GM19372 (cell line): ENCODE data around the gene MTG1.

Experiments
- ATAC-seq: cut with Tn5 transposase; IDR thresholded peaks from one replicate; pipeline ENCODE4 v1.9.1; 2021; ENCODE audit warnings: mild to moderate bottlenecking, low read depth, moderate library complexity; ENCODE audit not compliant: unreplicated experiment

Gene MTG1

DNA sequence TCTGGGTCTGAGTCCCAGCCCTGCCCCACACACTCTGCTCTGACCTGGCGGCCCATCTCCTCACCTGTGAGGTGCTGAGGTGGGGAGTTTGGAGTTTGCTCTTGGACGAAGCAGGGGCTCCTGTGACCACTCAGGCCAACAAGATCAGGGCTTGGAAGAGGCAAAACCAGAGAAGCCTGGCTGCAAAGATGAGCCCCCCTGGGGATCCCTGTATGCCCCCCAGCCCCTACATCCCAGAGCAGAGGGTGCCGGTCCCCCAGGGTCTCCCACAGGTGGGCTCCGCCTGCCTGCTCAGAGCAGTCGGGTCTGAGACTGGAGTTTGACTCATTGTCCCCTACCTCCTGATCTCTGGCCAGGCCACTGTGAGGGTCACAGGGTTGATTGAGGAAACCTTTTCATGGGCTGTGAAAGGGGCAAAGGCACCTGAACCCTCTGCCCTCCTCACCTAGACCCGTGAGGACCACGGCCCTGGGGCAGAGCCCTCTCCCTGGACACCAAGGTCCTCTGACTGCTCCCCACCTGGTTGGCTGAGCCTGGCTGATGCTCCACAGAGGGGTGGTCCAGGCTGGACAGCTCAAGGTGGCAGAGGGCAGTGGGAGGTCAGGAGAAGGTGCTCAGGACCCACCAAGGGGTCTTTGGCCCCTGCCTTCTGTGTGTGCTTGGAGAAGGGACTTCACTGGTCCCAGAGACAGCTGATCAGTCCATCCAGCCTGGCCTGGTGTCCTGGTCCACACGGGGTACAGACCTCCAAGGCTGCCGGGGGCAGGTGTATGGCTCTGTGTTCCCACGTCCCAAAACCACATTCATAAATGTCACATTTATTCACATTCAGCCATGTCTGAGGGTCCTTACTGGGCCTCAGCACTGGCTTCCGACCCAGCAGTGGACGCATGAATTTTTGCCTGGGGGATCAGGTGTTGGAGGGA is 50.6 kb downstream of the MTG1 start:
- ATAC-seq = no peak

DNA sequence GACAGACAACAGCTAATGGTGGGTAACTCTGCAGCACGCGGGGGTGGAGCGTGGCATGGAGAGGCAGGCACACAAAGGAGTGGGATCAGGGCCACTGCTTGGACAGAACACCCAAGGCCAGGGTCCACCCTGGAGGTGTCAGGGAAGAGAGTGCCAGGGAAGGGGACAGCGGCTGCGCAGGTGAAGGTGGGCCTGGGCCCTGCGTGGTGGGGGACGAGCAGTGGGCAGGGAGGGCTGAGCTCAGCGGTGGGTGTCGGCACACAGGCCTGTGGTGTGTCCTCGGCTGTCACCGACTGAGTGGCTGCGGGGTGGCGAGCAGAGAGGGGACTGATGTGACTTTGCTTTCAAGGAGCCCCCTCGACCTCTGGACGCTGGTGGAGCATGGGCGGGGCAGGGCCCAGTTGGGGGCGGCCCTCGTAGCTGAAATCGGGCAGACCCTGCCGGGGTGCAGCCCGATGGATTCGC is 51.3 kb downstream of the MTG1 start:
- no peak for ATAC-seq

DNA sequence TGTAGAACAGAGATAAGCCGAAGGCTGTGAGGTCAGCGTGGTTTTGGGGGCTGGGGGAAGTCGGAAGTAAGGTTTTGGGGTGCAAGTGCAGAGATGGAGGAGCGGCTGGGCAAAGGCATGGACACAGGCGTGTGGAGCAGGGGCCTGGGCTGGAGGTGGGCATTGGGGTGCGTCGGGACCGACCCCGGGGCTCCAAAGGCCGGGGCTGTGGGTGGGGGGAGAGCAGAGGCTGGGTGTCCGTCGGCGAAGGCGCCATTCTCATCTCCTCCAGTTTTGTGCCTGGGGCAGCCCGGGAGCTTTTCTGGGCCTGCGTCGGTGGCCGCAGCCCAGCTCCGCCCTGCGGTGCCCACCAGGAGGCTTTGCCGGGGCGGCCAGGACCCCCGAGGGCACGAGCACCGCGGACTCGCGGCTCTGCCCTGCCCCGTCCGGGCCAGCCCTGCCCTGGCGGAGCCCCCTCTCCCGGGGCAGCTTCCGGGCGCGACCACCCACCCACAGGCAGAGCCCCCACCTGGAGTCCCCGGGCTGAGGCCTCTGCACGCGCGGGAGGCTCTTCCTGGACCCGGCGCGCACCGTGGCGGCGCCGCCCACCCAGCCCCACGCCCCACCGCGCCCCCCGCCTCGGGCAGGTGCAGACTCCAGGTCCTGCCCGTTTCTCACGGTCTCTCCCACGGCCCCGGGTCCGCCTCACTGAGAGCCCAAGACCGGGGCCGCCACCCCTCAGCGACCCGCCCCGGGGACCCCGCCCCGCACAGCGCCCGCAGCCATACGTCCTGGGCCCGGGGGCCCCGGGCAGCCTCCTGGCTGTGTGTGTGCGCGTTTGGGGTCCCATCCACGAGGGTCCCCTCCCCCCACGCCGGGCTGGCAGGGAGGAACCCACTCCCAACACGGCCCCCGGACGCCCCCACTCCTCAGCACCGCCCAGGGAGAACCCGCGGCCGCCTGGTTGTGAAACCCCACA is 52.1 kb downstream of the MTG1 start:
- ATAC-seq = no peak

DNA sequence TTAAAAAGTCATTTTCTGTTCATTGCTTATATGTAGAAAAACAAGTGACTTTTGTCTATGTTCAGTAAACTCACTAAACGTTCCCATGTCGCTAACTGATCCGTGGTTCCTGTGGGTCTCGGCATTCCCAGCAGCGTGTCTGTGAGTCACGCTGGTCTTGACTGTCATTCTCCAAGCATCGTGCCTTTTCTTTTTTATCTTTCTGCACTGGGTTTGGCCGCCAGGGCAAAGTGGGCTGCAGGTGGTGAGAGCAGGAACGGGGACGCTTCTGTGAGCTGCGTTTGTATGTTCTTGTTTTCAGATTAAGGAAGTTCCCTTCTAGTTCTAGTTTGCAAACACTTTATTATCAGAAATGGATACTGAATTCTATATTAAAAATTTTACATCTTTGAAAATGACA is 53.0 kb downstream of the MTG1 start:
- no peak for ATAC-seq

DNA sequence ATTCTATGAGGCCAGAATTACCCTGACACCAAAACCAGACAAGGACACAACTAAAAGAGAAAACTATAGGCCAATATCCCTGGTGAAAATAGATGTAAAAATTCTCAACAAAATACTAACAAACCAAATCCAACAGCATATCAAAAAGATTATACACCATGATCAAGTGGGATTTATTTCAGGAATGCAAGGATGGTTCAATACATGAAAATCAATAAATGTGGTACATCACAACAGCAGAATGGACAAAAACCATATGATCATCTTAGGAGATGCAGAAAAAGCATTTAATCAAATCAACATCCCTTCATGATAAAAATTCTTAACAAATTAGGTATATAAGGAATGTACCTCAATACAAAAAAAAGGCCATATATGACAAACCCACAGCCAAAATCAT is 54.2 kb downstream of the MTG1 start:
- no peak for ATAC-seq

DNA sequence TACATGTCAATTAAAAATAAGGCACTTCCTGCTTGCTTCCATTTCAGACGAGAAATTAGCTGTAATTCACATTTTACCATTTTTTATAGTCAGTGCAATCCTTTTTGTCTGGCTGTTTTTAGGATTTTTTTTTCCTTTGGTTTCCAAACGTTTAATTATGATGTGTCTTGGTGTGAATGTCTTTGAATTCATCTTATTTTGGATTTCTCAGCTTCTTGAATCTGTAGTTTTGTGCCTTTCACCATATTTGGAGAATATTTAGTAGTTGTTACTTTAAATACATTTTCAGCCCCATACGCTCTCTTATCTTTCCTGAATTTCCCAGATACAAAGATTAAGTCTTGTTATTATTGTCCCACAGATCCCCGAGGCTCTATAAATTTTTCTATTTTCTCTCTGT is 57.4 kb downstream of the MTG1 start:
- ATAC-seq = no peak

DNA sequence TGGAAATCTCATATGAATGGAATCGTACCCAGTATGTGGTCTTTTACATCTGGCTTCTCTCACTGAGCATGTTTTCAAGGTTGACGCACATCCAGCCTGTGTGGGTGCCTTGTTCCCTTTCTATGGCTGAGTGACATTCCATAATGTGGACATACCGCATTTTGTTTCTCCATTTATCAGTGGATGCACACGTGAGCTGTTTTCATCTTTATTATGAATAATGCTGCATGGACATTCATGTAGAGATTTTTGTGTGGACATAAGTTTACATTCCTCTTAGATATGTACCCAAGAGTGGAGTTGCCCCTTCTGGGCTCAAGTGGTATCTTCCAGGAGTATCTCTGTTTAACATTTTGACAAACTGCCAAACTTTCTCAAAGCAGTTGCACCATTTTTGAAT is 58.5 kb downstream of the MTG1 start:
- no peak for ATAC-seq

DNA sequence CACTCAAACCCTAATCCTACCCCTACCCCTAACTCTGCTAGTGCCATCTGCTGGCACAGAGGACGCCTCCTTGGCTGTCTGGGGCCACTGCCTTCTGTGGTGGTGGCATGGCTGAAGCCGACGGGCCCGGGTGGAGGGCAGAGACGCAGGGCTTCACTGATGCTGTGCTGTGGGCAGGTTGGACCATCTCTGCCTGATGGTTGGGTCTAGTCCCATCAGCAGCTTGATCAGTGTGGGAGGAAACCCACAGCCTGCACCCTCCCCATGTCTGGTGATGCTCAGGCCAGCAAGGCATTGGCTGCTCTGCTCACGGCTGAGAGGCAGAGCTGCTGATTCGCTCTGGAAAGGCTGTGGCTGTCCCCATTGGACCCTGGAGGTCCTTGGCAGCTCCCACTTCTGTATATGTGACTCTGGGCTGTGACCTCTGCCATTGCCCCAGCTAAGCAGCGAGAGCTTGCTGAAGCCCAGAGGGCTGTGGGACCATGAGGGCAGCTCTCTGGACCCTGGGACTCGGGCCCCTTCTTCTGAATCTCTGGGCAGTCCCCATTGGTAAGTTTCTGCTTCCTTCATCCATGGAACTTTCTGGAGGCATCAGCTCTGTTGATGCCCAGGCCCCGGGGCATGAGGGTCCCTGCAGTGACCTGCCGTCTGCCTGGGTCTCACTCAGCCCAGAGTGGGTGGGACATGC is 59.7 kb downstream of the MTG1 start, which contains the start of gene SCART1:
Gene SCART1 (plus strand): TSS at position 430 of the 688 bp plus-strand sequence. CDS start 53 bp downstream, at position 483.
- ATAC-seq = no peak

DNA sequence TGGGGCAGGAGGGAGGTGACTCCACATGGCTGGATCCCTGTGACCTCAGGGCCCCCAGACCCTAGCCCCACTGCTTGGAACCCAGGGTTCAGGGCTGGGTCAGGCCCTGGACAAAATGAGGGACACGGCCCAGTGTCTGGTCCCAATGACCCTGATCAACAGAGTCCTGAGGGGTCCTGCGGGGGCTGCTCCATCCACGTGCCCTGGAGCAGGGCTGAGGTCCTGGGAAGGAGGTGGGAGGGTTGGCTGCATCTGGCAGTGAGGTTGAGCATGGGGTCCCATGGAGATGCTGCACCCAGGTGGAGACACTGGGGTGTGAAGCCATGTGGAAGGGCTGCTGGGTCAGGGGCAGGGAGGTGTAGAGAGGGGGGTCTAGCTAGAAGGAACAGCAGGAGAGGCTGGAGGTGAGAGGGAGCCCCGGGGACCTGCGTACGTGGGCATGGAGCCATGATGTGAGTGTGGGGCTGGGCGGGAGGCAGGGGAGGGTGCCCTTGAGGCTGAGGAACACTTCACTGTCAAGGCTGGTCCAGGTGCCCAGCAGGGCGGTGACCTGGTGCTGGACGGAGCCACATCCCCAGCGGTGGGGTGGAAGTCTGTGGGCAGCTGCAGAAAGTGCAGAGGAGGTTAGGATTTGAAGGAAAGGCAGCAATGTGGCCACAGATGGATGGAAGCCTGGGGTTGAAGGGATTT is 60.4 kb downstream of the MTG1 start:
- ATAC-seq = no peak

DNA sequence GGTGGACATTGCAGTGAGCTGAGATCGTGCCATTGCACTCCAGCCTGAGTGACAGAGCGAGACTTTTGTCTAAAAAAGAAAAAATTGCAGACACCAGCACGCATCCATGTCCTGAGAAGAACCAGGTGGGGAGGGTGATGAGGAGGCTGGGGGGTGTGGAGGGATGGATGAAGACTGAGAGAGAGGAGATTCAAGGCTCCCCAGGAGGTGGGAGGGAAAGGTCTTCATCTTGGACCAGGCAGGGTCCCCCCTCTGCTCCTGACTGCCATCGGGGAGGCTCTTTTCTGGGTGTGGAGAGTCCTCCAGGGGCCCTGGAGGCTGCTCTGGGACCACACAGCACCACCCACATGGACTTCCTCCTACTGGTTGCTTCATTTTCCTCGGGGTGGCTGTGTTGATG is 61.2 kb downstream of the MTG1 start:
- no peak for ATAC-seq

DNA sequence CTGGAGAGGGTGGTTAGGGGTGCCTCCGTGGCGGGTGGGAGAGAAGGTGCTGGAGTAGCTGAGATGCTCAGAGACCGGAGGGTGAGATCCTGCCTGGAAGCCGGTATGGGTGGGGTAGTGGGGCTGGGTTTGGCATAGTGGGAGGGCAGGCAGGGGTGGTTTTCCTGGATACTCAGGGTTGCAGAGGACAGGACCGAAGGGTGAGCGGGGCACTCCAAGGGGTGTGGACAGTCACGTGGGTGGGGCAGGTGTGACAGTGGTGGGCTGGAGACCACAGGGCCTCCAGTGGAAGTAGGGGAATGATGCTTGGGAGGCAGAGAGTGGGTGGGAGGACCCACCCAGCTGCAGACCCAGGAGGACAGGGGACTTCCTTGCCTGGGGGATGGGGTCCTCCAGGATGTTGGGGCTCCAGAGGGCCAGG is 61.7 kb downstream of the MTG1 start:
- ATAC-seq = no peak

DNA sequence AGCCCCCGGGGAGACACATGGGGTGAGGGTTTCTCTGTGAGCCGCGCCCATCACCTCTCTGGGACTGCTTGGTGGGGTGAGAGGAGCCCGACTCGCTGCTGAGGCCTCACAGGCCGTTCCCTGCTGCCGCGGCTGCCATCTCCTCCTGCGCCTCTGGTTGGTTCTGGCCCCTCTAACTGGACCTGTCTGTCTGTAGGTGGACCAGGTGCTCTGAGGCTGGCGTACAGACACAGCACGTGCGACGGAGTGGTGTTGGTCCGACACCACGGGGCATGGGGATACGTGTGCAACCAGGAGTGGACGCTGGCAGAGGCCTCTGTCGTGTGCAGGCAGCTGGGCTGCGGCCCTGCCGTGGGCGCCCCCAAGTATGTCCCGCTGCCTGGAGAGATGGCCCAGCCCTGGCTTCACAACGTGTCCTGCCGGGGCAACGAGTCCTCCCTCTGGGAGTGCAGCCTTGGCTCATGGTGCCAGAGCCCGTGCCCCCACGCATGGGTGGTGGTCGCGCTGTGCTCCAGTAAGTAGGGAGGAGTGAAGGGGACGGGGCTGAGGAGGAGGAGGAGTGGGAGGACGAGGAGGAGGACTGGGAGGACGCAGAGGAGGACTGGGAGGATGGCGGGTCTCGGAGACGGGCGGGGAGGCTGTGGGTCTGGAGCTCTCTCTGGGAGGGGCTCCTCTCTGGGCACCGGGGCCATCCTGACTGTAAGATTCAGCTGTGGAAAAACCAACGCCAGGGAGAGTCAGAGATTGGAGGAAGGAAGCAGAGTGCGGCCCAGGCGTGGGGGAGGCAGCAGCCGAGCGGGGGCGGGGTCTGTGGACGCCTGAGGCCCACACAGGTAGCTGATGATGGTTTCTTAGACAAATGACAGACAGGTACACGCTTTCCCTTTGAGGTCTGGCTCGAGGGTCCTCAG is 62.3 kb downstream of the MTG1 start:
- no peak for ATAC-seq

DNA sequence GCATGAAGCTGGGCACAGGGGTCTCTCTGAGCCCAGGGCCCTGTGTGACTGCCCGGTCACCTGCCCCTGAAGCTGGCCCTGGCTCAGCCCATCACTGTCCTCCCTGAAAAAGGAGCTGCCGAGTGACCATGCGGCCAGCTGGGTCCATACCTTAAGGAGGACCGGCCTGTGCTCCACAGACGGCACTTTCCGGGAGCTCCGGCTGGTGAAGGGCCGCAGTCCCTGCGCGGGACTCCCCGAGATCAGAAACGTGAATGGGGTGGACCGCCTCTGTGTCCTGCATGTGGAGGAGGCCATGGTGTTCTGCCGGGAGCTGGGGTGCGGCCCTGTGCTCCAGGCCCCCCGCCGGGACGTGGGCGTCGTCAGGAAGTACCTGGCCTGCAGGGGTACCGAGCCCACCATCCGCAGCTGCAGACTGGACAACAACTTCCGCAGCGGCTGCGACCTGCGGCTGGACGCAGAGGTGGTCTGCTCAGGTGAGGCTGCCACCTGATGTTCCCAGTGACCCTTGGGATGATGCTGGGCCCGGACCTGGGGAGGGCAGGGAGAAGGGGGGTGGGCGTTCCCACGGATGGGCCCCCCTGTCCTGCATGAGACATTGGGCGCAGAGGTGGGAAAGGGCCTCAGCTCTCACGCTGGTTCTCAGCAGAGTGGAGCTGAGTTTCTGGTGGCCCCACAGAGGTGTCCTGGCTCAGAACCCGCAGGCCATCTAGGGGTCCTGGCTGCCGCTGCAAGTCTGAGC is 63.3 kb downstream of the MTG1 start:
- ATAC-seq = no peak

DNA sequence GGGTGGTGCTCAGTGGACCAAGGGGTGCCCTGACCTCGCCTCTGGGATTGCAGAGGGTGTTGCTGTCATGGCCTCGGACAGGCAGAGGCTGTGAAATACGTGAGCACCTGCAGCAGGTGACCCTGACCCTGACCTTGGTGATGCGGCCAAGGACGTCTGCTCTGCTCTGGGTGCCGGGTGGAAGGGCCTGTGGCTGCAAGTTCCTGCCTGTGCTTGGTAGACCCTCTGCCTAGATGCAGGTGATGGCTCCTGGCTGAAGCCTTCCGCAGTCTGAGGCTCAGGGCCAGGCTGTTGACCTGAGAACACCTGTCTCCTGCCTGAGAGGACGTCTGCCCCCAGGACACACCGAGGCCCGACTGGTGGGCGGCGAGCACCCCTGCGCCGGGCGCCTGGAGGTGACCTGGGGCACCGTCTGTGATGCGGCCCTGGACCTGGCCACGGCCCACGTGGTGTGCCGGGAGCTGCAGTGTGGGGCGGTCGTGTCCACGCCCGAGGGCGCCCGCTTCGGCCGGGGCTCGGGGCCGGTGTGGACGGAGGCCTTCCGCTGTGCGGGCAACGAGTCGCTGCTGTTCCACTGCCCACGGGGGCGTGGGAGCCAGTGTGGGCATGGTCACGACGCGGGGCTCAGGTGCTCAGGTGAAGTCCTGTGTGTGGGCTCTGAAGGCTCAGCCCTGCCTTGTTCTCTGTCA is 64.2 kb downstream of the MTG1 start:
- no peak for ATAC-seq

DNA sequence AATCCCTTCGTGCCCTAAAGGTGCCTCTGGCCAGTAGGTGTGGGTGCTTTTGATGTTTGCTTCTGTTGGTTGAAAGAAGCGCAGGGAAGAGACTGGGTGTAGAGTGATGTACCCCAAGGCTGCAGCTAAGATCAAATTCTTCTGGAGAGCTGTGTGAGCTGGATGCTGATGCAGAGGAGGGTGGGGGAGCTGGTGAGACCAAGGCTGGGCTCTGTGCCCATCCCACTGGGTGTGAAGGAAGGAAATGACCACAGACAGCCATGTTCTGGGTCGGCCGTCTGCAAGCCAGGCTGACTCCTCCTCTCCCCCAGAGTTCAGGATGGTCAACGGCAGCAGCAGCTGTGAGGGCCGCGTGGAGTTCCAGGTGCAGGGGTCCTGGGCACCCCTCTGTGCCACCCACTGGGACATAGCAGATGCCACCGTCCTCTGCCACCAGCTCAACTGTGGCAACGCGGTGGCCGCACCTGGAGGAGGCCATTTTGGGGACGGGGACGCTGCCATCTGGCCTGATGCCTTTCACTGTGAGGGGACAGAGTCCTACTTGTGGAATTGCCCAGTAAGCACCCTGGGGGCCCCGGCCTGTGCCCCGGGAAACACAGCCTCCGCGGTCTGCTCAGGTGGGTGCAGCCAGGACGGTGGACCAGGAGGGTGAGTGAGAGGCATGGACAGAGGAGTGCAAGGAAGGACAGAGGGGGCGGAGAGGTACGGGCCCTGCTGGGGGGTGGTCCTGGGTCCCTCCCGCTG is 64.9 kb downstream of the MTG1 start:
- ATAC-seq = no peak

DNA sequence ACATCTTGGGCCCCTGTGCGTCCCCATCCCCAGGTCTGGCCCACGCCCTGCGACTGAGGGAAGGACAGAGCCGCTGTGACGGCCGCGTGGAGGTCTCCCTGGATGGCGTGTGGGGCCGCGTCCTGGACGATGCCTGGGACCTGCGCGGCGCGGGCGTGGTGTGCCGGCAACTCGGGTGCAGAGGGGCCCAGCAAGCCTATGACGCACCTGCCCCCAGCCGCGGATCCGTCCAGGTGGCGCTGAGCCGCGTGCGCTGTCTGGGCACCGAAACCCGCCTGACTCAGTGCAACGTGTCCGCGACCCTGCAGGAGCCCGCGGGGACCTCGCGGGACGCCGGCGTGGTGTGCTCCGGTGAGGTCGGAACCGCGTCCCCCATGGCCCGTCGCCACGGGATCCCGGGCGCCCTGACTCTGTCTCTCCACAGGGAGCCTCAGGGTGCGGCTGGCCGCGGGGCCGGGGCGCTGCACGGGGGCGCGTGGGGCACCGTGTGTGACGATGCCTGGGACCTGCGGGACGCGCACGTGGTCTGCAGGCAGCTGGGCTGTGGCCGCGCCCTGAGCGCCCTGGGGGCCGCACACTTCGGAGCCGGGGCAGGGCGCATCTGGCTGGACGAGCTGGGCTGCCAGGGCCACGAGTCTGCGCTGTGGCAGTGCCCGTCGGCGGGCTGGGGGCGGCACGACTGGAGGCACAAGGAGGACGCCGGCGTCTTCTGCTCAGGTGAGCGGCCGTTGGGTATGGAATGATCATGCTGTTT is 65.7 kb downstream of the MTG1 start:
- no peak for ATAC-seq
